ENCODE results near the gene SSBP1.

SSBP1 gene

DNA sequence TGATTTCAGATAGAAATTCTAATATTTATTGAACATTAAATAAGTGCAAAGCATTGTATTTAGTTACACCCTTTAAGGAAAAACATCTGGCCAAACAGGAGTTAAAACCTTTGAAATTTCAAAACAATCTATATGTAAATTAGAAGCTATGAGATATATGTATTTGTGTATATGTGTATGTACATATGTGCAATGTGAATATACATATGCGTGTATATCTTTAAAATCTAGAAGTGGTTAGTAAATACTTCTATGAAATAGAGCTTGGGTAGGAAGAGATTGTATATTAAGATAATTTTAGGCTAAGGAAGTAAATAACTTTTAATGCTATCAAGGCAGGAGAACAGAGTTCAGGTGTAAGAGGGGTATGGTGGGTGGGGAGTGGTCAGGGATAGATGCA lies 20.7 kb upstream of the SSBP1 start:
- TF ChIP-seq, protein P1, sequence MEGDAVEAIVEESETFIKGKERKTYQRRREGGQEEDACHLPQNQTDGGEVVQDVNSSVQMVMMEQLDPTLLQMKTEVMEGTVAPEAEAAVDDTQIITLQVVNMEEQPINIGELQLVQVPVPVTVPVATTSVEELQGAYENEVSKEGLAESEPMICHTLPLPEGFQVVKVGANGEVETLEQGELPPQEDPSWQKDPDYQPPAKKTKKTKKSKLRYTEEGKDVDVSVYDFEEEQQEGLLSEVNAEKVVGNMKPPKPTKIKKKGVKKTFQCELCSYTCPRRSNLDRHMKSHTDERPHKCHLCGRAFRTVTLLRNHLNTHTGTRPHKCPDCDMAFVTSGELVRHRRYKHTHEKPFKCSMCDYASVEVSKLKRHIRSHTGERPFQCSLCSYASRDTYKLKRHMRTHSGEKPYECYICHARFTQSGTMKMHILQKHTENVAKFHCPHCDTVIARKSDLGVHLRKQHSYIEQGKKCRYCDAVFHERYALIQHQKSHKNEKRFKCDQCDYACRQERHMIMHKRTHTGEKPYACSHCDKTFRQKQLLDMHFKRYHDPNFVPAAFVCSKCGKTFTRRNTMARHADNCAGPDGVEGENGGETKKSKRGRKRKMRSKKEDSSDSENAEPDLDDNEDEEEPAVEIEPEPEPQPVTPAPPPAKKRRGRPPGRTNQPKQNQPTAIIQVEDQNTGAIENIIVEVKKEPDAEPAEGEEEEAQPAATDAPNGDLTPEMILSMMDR (IDR thresholded peaks at IDR 0.05; ENCODE audit: extremely low read depth, missing control alignments), result no peak

DNA sequence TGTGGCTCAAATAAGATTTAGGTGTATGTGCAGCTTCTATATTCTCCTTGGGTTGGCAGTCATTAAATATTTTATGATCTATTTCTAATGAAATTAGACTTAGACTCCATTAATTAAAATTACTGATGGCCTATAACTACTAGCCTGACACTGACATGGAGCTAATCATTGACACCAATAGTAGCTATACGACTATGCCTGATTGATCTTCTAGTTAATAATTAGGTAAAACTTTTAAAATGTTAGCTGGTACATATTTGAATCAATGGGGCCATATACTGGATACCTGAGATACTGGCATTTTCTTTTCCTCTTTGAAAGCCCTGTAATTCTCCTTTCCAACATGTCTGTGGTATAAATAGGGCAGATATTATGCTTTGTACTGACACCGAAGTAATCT lies 15.6 kb upstream of the SSBP1 start:
- DNase-seq (ENCODE audit: low spot score), result no peak
- TF ChIP-seq, protein P1 (IDR thresholded peaks at IDR 0.05; ENCODE audit: extremely low read depth, missing control alignments), result no peak

More for the DNA sequence above, 20.7 kb upstream of the SSBP1 start:
- no peak for DNase-seq (ENCODE audit: low spot score)

DNA sequence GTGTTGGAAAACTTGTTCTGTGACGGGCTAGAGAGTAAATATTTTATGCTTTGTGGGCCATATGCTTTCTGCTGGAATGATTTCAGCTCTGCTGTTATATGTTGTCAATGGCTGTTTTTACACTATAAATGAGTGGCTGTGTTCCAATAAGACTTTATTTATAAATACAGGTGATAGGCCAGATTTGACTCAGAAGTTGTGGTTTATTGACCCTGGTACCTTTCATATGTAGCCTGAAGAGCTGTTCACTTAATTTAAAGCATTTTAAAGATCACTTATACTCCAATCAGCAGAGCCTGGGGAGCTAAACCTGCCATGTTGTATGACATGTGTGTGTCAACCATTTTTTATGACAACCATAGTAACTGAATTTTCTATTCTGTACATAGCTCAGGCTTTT lies 9.1 kb upstream of the SSBP1 start:
- TF ChIP-seq, protein P1 (IDR thresholded peaks at IDR 0.05; ENCODE audit: extremely low read depth, missing control alignments), result no peak
- no peak for DNase-seq (ENCODE audit: low spot score)

DNA sequence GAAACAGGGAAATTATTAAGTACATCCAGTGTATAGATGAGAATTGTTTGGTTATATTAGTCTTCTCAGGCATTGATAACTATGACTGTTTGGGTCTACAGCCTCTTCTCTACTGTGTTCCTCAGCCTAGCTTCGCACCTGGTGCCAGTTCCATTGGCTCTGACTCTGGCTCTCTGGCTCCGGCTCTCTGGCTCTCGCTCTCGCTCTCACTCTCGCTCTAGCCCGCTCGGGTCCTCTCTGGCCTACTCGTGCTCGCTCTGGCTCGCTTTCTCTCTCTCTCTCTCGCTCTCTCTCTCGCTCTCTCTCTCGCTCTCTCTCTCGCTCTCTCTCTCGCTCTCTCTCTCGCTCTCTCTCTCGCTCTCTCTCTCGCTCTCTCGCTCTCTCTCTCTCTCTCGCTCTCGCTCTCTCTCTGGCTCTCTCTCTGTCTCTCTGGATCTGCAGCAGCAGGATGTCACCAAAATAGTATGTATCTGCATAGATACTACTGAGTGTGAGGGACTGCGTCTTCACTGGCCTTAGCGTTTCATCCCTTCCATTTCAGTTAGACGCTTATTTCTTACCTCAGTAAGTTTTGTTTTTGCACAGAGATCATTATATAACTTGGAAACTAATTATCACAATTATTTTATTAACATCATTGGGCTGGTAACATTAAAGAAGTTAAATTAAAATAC lies 6.5 kb upstream of the SSBP1 start:
- no peak for DNase-seq (ENCODE audit: low spot score)
- TF ChIP-seq, protein P1 (IDR thresholded peaks at IDR 0.05; ENCODE audit: extremely low read depth, missing control alignments), result no peak

DNA sequence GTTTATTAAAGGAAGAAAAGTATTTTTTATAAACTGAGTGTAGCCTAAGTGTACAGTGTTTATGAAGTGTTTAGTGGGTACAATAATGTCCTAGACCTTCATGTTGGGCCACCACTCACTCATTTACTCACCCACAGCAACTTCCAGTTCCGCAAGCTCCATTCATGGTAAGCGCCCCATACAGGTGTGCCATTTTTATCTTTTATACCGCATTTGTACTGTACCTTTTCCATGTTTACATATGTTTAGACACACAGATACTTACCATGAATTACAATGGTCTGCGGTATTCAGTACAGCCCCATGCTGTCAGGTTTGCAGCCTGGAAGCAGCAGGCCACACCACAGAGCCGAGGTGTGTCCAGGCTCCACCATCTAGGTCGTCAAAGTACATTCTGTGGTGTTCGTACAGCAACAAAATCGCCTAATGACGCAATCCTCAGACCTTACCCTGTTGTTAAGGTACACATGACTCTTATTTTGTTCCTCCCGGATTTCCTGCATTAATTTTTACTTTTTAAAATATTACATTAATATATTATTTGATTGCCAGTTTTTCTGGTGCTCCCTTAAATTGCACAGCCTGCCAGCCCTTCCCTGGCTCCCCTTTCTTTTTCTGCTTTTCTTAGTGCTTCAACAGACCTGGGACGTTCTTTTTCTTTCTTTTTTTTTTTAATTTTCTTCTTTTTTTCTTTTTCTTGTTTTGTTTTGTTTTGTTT lies 881 bp upstream of the SSBP1 start:
- DNase-seq (ENCODE audit: low spot score), result no peak
- TF ChIP-seq, protein P1 (IDR thresholded peaks at IDR 0.05; ENCODE audit: extremely low read depth, missing control alignments), result no peak

DNA sequence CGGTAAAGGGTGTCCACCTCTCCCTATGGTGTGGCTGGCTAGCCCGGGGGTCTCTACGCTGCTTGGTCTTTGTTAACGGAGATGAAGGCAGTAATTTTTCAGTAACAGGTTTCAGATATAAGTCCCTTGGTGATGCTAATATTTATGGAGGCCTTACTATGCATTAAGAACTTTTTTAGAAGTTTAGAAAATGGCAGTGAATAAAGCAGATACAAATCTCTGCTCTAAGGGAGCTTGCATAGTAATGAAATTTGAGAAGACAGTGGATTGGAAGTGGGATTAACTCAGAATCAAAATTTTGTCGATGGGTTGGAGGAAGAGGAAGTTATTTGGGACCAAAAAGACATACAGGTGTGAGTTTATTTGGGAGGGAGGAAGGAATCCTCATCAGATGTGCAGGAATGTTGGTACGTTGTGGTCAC lies 445 bp downstream of the SSBP1 start:
- DNase-seq (ENCODE audit: low spot score), result no peak
- TF ChIP-seq, protein P1 (IDR thresholded peaks at IDR 0.05; ENCODE audit: extremely low read depth, missing control alignments), result no peak

DNA sequence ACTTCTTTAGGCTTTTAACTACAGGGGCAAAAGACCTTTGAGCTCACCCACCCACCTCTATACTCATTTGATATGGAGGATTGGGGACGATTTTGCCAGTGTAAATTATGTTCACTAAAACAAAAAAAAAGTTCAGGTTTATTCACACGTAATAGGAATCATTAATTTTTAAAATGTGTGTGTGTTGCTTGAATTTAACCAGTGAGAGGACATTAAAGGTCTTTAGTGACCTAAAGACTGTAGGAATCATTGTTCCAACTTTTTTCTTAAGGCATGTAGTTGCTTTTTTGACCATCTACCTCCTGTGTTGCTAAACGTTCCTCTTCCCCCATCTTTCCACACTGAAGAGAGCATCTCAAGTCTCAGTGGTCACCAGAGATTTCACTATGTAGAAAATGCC lies 1.1 kb downstream of the SSBP1 start:
- DNase-seq (ENCODE audit: low spot score), result no peak
- TF ChIP-seq, protein P1 (IDR thresholded peaks at IDR 0.05; ENCODE audit: extremely low read depth, missing control alignments), result no peak
